Endothelial cell of umbilical vein (primary cell): Measurements from ENCODE around the gene NFATC4.

ENCODE experiments used
- EZH2 ChIP-seq: IDR thresholded peaks from 2 replicates; pipeline ENCODE4 v1.6.1; 2012; ENCODE audit warnings: borderline replicate concordance, low read depth, mild to moderate bottlenecking, moderate library complexity, low read length, inconsistent platforms; ENCODE audit not compliant: severe bottlenecking
- POLR2A ChIP-seq: IDR thresholded peaks from 2 replicates; pipeline ENCODE4 v1.6.1; 2012; ENCODE audit warnings: low read depth, mild to moderate bottlenecking, control low read depth, low read length
- TF ChIP-seq, protein P1 (sequence below), 2 donors: IDR thresholded peaks; 1 replicate in 1 of 2; 2 replicates in 1 of 2; pipeline ENCODE4 v1.5.1; 2011; ENCODE audit warnings: low read length in 2 of 2, mild to moderate bottlenecking in 2 of 2, moderate library complexity in 2 of 2, control low read depth in 1 of 2, inconsistent platforms in 1 of 2, low read depth in 1 of 2; ENCODE audit not compliant: insufficient read depth in 1 of 2; ENCODE audit errors: extremely low read depth in 1 of 2

DNA sequence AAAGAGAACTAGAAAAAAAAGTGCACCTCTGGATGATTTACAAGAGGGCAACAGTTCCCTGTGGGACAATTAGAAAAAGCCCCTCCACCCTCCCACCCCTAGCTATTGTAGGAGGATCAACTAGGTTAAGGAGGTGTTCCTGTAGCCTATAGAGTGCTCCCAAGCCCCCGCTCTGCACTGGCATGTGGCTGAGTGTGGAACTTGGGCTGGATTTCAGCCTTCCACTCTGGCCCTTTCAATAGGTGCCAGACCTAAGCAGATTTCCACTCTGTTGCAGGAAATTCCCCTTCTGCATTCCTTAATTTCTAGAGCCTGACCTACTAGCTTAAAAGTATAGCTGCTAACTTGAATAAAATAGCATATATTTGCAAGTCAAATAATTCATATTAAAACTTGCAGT lies 2.8 kb downstream of the NFATC4 start:
- TF ChIP-seq, protein P1, sequence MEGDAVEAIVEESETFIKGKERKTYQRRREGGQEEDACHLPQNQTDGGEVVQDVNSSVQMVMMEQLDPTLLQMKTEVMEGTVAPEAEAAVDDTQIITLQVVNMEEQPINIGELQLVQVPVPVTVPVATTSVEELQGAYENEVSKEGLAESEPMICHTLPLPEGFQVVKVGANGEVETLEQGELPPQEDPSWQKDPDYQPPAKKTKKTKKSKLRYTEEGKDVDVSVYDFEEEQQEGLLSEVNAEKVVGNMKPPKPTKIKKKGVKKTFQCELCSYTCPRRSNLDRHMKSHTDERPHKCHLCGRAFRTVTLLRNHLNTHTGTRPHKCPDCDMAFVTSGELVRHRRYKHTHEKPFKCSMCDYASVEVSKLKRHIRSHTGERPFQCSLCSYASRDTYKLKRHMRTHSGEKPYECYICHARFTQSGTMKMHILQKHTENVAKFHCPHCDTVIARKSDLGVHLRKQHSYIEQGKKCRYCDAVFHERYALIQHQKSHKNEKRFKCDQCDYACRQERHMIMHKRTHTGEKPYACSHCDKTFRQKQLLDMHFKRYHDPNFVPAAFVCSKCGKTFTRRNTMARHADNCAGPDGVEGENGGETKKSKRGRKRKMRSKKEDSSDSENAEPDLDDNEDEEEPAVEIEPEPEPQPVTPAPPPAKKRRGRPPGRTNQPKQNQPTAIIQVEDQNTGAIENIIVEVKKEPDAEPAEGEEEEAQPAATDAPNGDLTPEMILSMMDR (IDR thresholded peaks at IDR 0.05; ENCODE audit: extremely low read depth in 1 of 2, insufficient read depth in 1 of 2, low read depth in 1 of 2, low read length in 2 of 2) = no peak
- TF ChIP-seq POLR2A = no peak
- TF ChIP-seq EZH2 = no peak
